MG63 (cell line): ENCODE results near the gene TSPAN13. TPM values are rescaled to one million over a fixed set of nuclear protein-coding genes. Genes with fewer than 3 reads are reported as not detected.

Experiments
- DNase-seq: peaks from one replicate; pipeline ENCODE4 v3.0.0-alpha.2; 2020
- H3K27me3 ChIP-seq: fragments of 250-450 bp; sonication (Bioruptor Pico); 2 replicates; pipeline ENCODE4 v1.5.1; 2020; ENCODE audit warnings: mild to moderate bottlenecking, moderate library complexity
- H3K36me3 ChIP-seq: fragments of 250-450 bp; sonication (Bioruptor Pico); 2 replicates; pipeline ENCODE4 v1.5.1; 2020; ENCODE audit warnings: mild to moderate bottlenecking, moderate library complexity
- H3K4me3 ChIP-seq: fragments of 250-450 bp; sonication (Bioruptor Pico); 2 replicates; pipeline ENCODE4 v1.5.1; 2020; ENCODE audit warnings: mild to moderate bottlenecking, moderate library complexity
- H3K9me3 ChIP-seq: fragments of 250-450 bp; sonication (Bioruptor Pico); 2 replicates; pipeline ENCODE4 v1.5.1; 2020; ENCODE audit warnings: mild to moderate bottlenecking, moderate library complexity
- total RNA-seq: library from RNA; depleted of rRNA; stranded (reverse); fragments of >200 nt; shearing (Covaris generic); gene quantifications from 2 replicates; pipeline ENCODE4 v1.2.3, GENCODE V29; 2014; ENCODE audit warnings: low replicate concordance

Gene TSPAN13
- total RNA-seq, 1 experiment from 2014 or later, result 1.2 TPM

- Histone ChIP-seq H3K4me3 (no peak overlapping the region), H3K9me3 (no peaks in the 10 kb centered on the region), H3K36me3 (no peaks in the 10 kb centered on the region), H3K27me3 (no peaks in the 10 kb centered on the region; the same call in 1 of the 2 replicates)
- no peak for DNase-seq
Observed at GRCh38 chr7:16786257-16786656, 32.7 kb downstream of the TSPAN13 start.

DNA sequence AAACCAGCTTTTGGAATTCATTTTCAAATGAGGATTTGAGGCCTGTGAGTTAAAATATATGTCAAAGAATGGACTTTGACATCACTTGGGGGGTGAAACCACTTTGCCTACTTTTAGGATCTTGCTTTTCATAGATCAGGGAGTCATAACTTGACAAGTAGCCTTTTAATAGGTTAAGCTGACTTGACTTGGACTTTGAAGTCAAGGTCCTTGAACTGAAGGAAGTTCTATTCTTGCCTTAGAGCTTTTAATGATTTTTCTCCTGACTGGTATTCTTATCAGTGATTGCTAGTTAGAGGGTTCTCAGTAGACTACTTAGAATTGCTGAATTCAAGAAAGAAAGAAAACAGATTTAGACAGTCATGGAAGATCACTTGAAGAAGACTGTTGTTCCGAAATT lies 33.6 kb downstream of the TSPAN13 start:
- no peaks in the 10 kb centered on the region; the same call in 1 of the 2 replicates for H3K27me3 ChIP-seq
- no peak for DNase-seq

DNA sequence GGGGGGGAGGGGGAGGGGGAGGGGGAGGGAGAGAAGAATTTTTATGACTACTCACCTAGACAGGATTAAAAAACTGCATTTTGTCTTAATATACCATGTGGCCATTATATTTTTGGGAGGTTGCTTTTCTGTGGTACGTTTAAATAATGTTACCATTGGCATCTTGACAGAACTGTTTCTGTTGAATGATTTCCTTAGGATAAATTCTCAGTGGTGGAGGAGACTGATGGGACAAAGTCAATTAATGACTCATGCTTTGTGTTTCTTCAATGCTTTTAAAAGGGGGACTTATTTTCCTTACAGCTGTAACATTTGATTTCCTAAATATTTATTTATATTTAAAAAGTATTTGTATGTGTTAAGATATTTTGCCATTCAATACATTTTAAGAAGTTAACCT lies 37.5 kb downstream of the TSPAN13 start:
- DNase-seq, result no peak
- Histone ChIP-seq H3K9me3 (no peaks in the 10 kb centered on the region), H3K36me3 (no peaks in the 10 kb centered on the region), H3K27me3 (no peaks in the 10 kb centered on the region), H3K4me3 (no peak overlapping the region)

More for the DNA sequence above, 33.6 kb downstream of the TSPAN13 start:
- Histone ChIP-seq H3K4me3 (no peak overlapping the region), H3K36me3 (no peaks in the 10 kb centered on the region), H3K9me3 (no peaks in the 10 kb centered on the region)

DNA sequence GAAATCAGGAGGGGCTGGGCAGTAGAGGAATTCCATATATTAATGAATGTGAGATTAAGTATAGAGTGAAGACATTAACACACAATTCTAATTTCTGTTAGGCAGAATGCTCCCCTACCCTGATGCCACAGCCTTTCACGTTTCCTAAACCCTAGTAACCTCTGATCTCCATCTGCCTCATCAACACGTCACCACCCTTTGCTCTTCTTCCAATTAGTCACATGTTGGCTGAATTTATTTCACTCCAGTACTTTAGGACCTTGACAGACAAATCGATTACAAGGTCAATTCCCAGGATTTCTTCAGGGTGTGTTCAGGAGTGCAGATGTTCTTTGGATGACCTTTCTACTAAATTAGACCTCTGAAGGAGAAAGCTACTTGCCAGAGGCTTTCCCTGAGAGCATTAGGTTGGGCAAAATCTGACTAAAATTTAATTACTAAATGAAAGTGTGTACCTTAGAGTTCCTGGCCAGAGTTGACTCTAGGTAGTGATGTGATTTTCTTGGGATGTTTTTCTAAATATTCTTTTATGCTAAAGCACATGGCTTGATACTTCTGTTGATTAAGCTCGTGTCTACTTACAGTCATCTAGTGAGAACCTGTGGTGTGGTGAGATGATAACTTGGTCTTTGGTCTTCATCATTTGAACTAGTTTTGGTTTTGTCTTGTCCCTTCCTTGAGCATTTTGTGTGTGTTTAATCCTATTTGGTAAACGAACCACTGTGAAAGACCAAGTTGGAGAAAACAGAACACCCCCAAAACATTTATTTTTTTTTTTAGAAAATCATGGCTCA lies 38.5 kb downstream of the TSPAN13 start:
- no peak overlapping the region for H3K4me3 ChIP-seq
- DNase-seq, result no peak
- no peaks in the 10 kb centered on the region for H3K36me3 ChIP-seq
- H3K27me3 ChIP-seq, result no peaks in the 10 kb centered on the region
- no peaks in the 10 kb centered on the region for H3K9me3 ChIP-seq

DNA sequence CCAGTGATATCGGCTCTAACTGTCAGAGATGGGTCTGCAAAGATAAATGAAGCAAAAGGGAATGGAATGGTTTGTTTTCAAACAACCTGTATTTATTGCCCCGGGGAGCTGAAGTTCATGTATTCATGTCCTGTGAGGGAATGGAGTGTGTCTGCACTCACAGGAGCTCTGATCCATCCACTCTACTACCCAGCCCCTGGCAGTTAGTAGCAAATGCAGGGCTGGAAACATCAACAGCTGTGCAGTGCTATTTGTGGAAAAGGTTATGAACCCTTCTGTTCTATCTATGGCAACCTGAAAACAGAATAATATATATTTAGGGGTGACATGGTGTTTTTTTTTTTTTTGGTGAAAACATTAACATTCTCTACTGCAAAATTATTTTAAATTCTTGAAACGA lies 41.4 kb downstream of the TSPAN13 start:
- H3K9me3 ChIP-seq, result no peaks in the 10 kb centered on the region
- H3K36me3 ChIP-seq, result no peaks in the 10 kb centered on the region
- H3K27me3 ChIP-seq, result no peaks in the 10 kb centered on the region
- H3K4me3 ChIP-seq, result no peak overlapping the region
- DNase-seq, result no peak

- DNase-seq, result no peak
- Histone ChIP-seq H3K27me3 (no peaks in the 10 kb centered on the region), H3K9me3 (no peaks in the 10 kb centered on the region), H3K36me3 (no peaks in the 10 kb centered on the region), H3K4me3 (no peak overlapping the region)
Observed at GRCh38 chr7:16795624-16796023, 42.1 kb downstream of the TSPAN13 start.

DNA sequence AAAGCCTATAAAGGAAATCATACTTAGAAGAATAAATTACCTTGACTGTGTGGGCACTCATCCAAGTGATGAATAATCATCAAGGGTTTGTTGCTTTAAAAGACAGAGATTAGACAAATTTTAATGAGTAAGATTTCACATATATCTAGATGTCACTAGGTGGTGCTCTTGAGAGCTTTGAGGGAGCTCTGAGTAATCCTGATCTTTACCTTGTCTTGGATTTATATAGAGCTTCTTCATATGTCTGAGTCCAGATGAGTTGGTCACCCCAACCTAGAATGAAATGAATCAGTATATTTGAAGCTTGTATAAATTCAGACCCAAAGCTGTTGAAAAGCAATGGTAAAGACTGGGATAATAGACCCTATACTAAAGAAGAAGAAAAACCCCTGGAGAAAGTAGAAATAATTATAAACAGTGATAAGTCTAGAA lies 47.6 kb downstream of the TSPAN13 start:
- DNase-seq, result no peak
- Histone ChIP-seq H3K4me3 (no peak overlapping the region), H3K27me3 (no peaks in the 10 kb centered on the region), H3K36me3 (no peaks in the 10 kb centered on the region), H3K9me3 (no peaks in the 10 kb centered on the region)

GRCh38 chr7:16801579-16801978 lies 48.0 kb downstream of the TSPAN13 start:
- Histone ChIP-seq H3K27me3 (no peaks in the 10 kb centered on the region), H3K9me3 (no peaks in the 10 kb centered on the region), H3K36me3 (no peaks in the 10 kb centered on the region), H3K4me3 (no peak overlapping the region)
- DNase-seq, result no peak

- no peaks in the 10 kb centered on the region for H3K36me3 ChIP-seq
- H3K4me3 ChIP-seq, result no peak overlapping the region
Observed at GRCh38 chr7:16803125-16803524, 49.6 kb downstream of the TSPAN13 start.

GRCh38 chr7:16803881-16804673 lies 50.5 kb downstream of the TSPAN13 start:
- no peak overlapping the region for H3K4me3 ChIP-seq
- H3K36me3 ChIP-seq, result no peaks in the 10 kb centered on the region
- no peaks in the 10 kb centered on the region for H3K27me3 ChIP-seq
- DNase-seq, result no peak
- H3K9me3 ChIP-seq, result no peaks in the 10 kb centered on the region

More at GRCh38 chr7:16803125-16803524, 49.6 kb downstream of the TSPAN13 start:
- DNase-seq, result no peak
- Histone ChIP-seq H3K9me3 (no peaks in the 10 kb centered on the region), H3K27me3 (no peaks in the 10 kb centered on the region)

DNA sequence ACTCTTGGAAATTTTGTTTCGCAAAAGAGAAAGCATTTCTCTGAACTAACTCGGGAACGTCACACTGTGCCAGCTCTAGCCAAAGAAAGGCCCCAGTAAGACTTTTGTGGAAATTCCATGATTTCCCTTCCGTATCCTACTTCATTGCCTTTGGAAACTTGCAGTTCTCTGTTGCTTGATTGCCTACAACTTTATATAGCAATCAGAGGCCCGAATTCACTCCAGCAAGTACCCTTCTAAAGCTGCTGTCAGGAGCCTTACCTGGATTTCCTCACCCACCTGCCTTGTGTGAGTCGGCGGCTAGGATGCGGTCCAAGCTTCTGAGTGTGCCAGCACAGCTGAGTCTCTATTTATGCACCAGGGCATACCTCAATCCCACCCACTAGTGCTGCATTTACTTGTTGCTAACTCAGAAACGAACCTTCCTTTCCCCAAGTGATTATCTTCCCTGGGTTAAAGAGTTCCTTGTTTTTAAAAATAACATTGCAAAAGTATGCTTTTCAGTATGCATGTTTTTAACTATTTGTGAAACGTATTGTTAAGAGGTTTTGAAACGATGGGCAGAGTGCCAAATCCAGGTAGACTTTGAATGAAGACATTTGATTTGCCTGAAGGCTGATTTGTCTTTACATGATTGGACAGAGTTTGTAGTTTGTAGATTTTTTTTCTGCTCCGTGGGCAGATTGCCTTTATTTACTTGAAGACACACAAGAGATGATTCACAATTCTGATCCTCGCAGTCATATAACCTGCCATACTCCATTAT lies 51.3 kb downstream of the TSPAN13 start, which contains the start of gene AGR2:
TSS of gene AGR2 (minus strand) at position 326 of the 766 bp plus-strand sequence. CDS start 3,203 bp downstream, outside the sequence.
- no peak within 1 kb of the TSS for H3K4me3 ChIP-seq
- no peaks in the 10 kb centered on the region for H3K9me3 ChIP-seq
- no peak for DNase-seq
- H3K27me3 ChIP-seq, result no peaks in the 10 kb centered on the region
- no peaks in the 10 kb centered on the region for H3K36me3 ChIP-seq

DNA sequence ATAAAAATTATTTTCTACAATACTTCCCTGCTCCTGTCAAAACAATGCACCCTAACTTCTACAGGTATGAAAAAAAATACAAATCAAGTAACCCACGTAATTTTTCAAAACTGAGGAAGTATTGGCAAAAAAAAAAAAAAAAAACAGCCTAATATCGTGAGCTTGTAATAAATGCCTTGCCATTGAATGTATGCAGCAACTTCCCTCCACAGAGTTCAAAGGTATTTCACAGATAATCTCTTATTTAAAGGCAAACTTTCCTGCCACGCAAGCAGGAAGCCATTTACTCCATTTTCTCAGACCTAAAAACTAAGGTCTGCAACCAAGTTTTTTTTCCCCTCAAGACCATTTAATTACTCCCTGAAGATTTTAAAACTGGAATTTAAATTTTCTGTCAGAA lies 51.9 kb downstream of the TSPAN13 start:
- Histone ChIP-seq H3K4me3 (no peak overlapping the region), H3K9me3 (no peaks in the 10 kb centered on the region), H3K27me3 (no peaks in the 10 kb centered on the region), H3K36me3 (no peaks in the 10 kb centered on the region)
- DNase-seq, result no peak

DNA sequence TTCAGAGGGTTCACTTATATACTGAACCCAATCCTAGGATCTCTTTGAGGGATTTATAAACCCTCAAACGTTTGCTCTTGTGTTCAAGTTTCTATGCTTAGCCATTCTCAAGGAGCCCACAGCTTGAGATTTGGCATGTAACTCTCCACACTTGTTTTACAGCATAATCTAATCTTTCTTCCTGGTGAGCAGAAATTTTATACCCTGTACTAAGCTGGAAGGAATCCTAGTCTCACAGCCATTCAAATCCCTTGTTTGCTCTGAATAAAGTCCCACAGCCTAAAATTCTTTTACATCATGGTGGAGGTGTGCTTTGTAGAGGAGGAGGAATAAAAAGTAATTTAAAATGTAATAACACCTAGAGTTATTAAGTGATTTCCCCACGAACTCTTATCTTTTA lies 56.6 kb downstream of the TSPAN13 start:
- H3K4me3 ChIP-seq, result no peak overlapping the region
- H3K27me3 ChIP-seq, result no peaks in the 10 kb centered on the region
- DNase-seq, result no peak
- no peaks in the 10 kb centered on the region for H3K36me3 ChIP-seq
- H3K9me3 ChIP-seq, result no peaks in the 10 kb centered on the region

GRCh38 chr7:16810573-16810972 lies 57.0 kb downstream of the TSPAN13 start:
- H3K9me3 ChIP-seq, result no peaks in the 10 kb centered on the region
- H3K27me3 ChIP-seq, result no peaks in the 10 kb centered on the region
- no peaks in the 10 kb centered on the region for H3K36me3 ChIP-seq
- no peak overlapping the region for H3K4me3 ChIP-seq
- no peak for DNase-seq

DNA sequence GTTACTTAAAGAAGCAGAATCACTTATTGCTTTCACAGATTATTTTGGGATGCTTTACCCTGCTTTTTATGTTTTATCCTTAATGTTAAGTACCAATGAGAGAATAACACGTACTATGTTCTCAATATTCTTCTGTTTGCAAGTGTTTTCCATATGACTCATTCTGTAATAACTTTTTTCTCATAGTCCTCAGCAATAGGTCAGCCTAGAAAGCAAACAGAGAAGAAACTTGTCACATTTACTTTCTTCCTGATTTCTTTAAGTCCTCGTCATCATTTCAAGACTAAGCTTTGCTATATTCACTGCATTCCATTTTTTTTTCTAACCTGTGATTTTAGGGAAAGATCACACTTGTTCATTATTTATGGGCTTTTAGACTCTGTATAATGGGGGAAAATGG lies 58.0 kb downstream of the TSPAN13 start:
- H3K4me3 ChIP-seq, result no peak overlapping the region
- no peaks in the 10 kb centered on the region for H3K36me3 ChIP-seq
- no peaks in the 10 kb centered on the region for H3K27me3 ChIP-seq
- no peak for DNase-seq
- H3K9me3 ChIP-seq, result no peaks in the 10 kb centered on the region

DNA sequence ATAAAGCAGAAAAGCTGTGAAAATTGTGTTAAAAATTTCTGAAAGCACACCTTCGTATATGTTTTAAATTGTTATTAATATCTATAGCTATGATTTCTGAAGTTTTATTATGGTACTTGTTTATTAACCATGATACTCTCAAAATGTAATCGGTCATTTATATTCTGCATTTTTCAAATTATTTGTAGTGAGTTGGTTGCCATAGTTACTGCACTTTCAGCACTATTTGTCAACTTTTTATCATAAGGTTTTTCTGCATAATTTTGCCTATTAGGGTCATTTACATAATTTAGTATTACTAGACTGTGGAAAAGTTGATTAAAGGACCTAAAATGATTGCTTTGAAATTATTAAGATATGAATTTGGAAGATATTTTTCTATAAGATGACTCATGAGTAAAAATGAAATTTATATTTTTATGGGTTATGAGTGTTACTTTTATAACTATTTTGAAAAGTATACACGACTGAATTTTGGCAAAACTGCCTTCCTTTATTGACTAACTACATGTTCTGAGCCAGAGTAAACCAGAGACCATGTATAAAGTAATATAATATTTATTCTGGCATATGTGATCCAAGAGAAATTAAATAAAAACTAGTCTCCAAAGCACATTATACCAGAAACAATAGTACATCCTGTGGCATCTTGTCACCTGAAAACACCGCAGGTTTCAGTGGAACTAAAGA lies 59.1 kb downstream of the TSPAN13 start:
- no peak for DNase-seq
- no peaks in the 10 kb centered on the region for H3K27me3 ChIP-seq
- no peak overlapping the region for H3K4me3 ChIP-seq
- no peaks in the 10 kb centered on the region for H3K36me3 ChIP-seq
- H3K9me3 ChIP-seq, result no peaks in the 10 kb centered on the region
